Activated B cell treated with CpG ODN at 0.5 μM for 24 hours (primary cell): ENCODE data around the gene OR7G2. TPM values are rescaled to one million over a fixed set of nuclear protein-coding genes. Genes with fewer than 3 reads are reported as not detected.

Source experiments
- ATAC-seq: fragments of 200-7000 bp; cut with Tn5 transposase; one replicate; pipeline ENCODE4 v1.10.0; 2021; ENCODE audit warnings: low read depth, mild to moderate bottlenecking, moderate library complexity
- CTCF ChIA-PET: fragments of 350-600 bp; sonication (Branson Sonifier 250); formaldehyde crosslinking; loops from one replicate; lab custom pipeline; 2021; ENCODE audit warnings: antibody characterized with exemption; lab: Charles Lee
- POLR2A ChIA-PET: fragments of 350-600 bp; sonication (Branson Sonifier 250); formaldehyde crosslinking; loops from one replicate; lab custom pipeline; 2021; ENCODE audit warnings: antibody characterized with exemption; lab: Charles Lee
- DNase-seq: peaks from one replicate; pipeline ENCODE4 v3.0.0; 2022
- H3K27ac Mint-ChIP-seq: one replicate; pipeline ENCODE4 v1.8.0; 2020; ENCODE audit warnings: mixed read lengths
- H3K27me3 Mint-ChIP-seq: one replicate; pipeline ENCODE4 v1.8.0; 2021; ENCODE audit warnings: mixed read lengths
- H3K36me3 Mint-ChIP-seq: one replicate; pipeline ENCODE4 v1.8.0; 2021; ENCODE audit warnings: low read depth, mixed read lengths
- H3K4me1 Mint-ChIP-seq: one replicate; pipeline ENCODE4 v1.8.0; 2021; ENCODE audit warnings: mixed read lengths
- H3K4me3 Mint-ChIP-seq: one replicate; pipeline ENCODE4 v1.8.0; 2020; ENCODE audit warnings: mild to moderate bottlenecking, mixed read lengths
- H3K9me3 Mint-ChIP-seq: one replicate; pipeline ENCODE4 v1.8.0; 2020; ENCODE audit warnings: mixed read lengths
- CTCF ChIP-seq: fragments of 200-600 bp; IDR thresholded peaks from one replicate; pipeline ENCODE4 v1.8.0; 2022; ENCODE audit warnings: antibody characterized with exemption, mild to moderate bottlenecking
- intact Hi-C: fragments of 100-400 bp; cut with micrococcal nuclease; formaldehyde crosslinking; loops from one replicate; pipeline ENCODE4 v1.15.1; 2024
- total RNA-seq: library from RNA; stranded (reverse); gene quantifications from 2 replicates; pipeline ENCODE4 v1.2.3, GENCODE V29; 2022

Gene OR7G2
- total RNA-seq: not detected in 2 replicates

- CTCF ChIA-PET: no interaction called here
- intact Hi-C loops: no loop called here
- no peak for DNase-seq
These were observed at the start of gene OR7G2 for GRCh38 chr19:9107375-9107774. OR7G2 (minus strand) TSS chr19:9107475; CDS start chr19:9103243, 4,232 bp downstream.

GRCh38 chr19:9156304-9156703, 49.0 kb upstream of the OR7G2 start:
- ChIA-PET POLR2A (no interaction called here), CTCF (no interaction called here)
- peaks cover 56% of the 10 kb centered on the region for H3K4me1 Mint-ChIP-seq
- H3K27me3 Mint-ChIP-seq: no peaks in the 10 kb centered on the region
- DNase-seq (no peak), ATAC-seq (peak; percentile 77)
- TF ChIP-seq CTCF: no peak
- H3K4me3 Mint-ChIP-seq: peak overlapping the region; percentile 41
- H3K36me3 Mint-ChIP-seq: peaks cover 93% of the 10 kb centered on the region
- H3K27ac Mint-ChIP-seq: peak overlapping the region; percentile 86
- intact Hi-C loops: no loop called here
- peaks cover 7% of the 10 kb centered on the region for H3K9me3 Mint-ChIP-seq

More at GRCh38 chr19:9107375-9107774, at the start of gene OR7G2:
- POLR2A ChIA-PET: no interaction called here
- H3K27ac Mint-ChIP-seq: no peak within 1 kb of the TSS
- TF ChIP-seq CTCF: no peak
- H3K36me3 Mint-ChIP-seq: no peaks in the 10 kb centered on the region
- no peak within 1 kb of the TSS for H3K4me3 Mint-ChIP-seq
- H3K27me3 Mint-ChIP-seq: peaks cover 8% of the 10 kb centered on the region
- H3K9me3 Mint-ChIP-seq: no peaks in the 10 kb centered on the region
- ATAC-seq: no peak
- H3K4me1 Mint-ChIP-seq: no peaks in the 10 kb centered on the region

- ATAC-seq (no peak), DNase-seq (no peak)
- Mint-ChIP-seq H3K27ac (peak overlapping the region; percentile 86), H3K4me1 (peaks cover 62% of the 10 kb centered on the region), H3K4me3 (peak overlapping the region; percentile 1), H3K9me3 (peaks cover 7% of the 10 kb centered on the region), H3K36me3 (peaks cover 91% of the 10 kb centered on the region), H3K27me3 (no peaks in the 10 kb centered on the region)
- no peak for TF ChIP-seq CTCF
- intact Hi-C loops: no loop called here
- POLR2A ChIA-PET: no interaction called here
- CTCF ChIA-PET: no interaction called here
These were observed 48.3 kb upstream of the OR7G2 start for GRCh38 chr19:9155591-9155990.

DNA sequence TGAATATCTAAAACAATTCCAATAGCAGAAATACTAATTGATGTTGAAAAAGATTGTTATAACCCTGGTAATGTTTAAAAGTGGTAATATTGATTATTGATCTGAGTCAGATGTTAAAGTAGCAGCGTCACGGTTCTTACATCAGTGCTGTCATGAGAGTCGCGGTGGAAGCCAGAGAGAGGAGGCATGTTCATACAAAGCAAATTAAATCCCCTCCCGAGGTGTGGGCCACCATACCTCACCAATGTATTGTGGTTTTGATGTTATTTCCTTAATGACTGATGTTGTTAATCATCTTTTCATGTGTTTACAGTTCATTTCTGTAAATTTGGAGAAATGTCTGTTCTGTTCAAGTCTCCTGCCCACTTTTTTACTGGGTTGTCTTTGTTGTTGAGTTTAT, 44.1 kb upstream of the OR7G2 start:
- Mint-ChIP-seq H3K9me3 (peaks cover 7% of the 10 kb centered on the region), H3K27me3 (no peaks in the 10 kb centered on the region), H3K4me3 (no peak overlapping the region), H3K4me1 (peaks cover 68% of the 10 kb centered on the region), H3K27ac (no peak overlapping the region), H3K36me3 (peaks cover 86% of the 10 kb centered on the region)
- ChIA-PET POLR2A (no interaction called here), CTCF (no interaction called here)
- TF ChIP-seq CTCF: no peak
- intact Hi-C loops: no loop called here
- DNase-seq: no peak
- ATAC-seq: no peak

DNA sequence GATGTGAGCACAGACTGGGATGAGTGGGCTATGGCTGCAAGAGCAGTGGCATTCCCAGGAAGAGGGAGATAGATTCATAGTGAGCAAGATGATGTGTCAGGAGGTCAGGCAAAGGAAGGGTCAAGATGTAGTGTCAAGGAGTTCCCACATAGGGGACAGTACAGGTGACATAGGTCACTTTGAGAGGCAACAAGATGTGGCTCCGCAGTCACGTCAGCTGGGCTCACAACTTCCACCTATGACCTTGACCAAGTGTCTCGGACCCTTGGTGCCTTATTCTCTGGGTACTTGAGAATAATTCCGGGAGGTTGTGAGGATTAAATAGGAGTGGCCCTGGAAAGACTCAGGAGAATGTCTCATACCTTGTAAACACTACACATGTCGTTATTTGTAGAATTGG, 43.4 kb upstream of the OR7G2 start:
- intact Hi-C loops: no loop called here

More for the DNA sequence above, 43.4 kb upstream of the OR7G2 start:
- Mint-ChIP-seq H3K4me1 (peaks cover 63% of the 10 kb centered on the region), H3K27ac (no peak overlapping the region), H3K27me3 (no peaks in the 10 kb centered on the region), H3K9me3 (peaks cover 8% of the 10 kb centered on the region), H3K36me3 (peaks cover 83% of the 10 kb centered on the region), H3K4me3 (no peak overlapping the region)
- POLR2A ChIA-PET: no interaction called here
- no peak for DNase-seq
- ATAC-seq: no peak
- no peak for TF ChIP-seq CTCF
- CTCF ChIA-PET: no interaction called here
